NB4 (cell line): ENCODE results near the gene ENG.
"Not testable (repeated sequence)": the region's sequence is repeated elsewhere in the genome, so short reads cannot be mapped to it uniquely, and the experiment has no call there.

ENCODE experiments used
- DNase-seq: peaks from one replicate; pipeline ENCODE4 v3.0.0; 2010; ENCODE audit warnings: low read depth
- H3K4me3 ChIP-seq: one replicate; pipeline ENCODE4 v1.5.1; 2011; ENCODE audit warnings: mild to moderate bottlenecking, low read depth, low read length, moderate library complexity
- CTCF ChIP-seq: IDR thresholded peaks from one replicate; pipeline ENCODE4 v1.5.1; 2012; ENCODE audit warnings: low read depth, low read length
- MAX ChIP-seq: IDR thresholded peaks from 2 replicates; pipeline ENCODE4 v1.6.1; 2011; ENCODE audit warnings: low read depth, low read length
- MYC ChIP-seq: IDR thresholded peaks from 2 replicates; pipeline ENCODE4 v1.6.1; 2011; ENCODE audit warnings: low read depth, low read length
- POLR2A ChIP-seq: IDR thresholded peaks from 2 replicates; pipeline ENCODE4 v1.6.1; 2011; ENCODE audit warnings: mild to moderate bottlenecking; ENCODE audit not compliant: insufficient read length; ENCODE audit errors: extremely low read depth

Gene ENG

GRCh38 chr9:127785933-127786772 lies 68.3 kb downstream of the ENG start, which contains the start of gene CDK9:
Gene CDK9 (plus strand): TSS chr9:127786034. CDS start chr9:127786149, 115 bp downstream.
- peak; percentile 91 for DNase-seq
- H3K4me3 ChIP-seq: peak within 1 kb of the TSS; percentile 86
- TF ChIP-seq MYC (peak; percentile 40; the same call in 1 of the 2 replicates), MAX (no peak), CTCF (no peak), POLR2A (peak; percentile 61)

GRCh38 chr9:127785023-127785932 lies 69.2 kb downstream of the ENG start:
- peak; percentile 52 for TF ChIP-seq CTCF
- TF ChIP-seq MYC: no peak
- H3K4me3 ChIP-seq: peak overlapping the region; percentile 55
- peak; percentile 91 for DNase-seq

GRCh38 chr9:127783111-127784008 lies 71.1 kb downstream of the ENG start:
- peak; percentile 98 for DNase-seq
- TF ChIP-seq MAX (peak; percentile 20; the same call in 1 of the 2 replicates), POLR2A (no peak)
- H3K4me3 ChIP-seq: peak overlapping the region; percentile 36

GRCh38 chr9:127781806-127782205 lies 72.7 kb downstream of the ENG start:
- H3K4me3 ChIP-seq: no peak overlapping the region
- peak; percentile 48 for DNase-seq
- TF ChIP-seq MYC: no peak
- no peak for TF ChIP-seq CTCF
- no peak for TF ChIP-seq MAX
- no peak for TF ChIP-seq POLR2A

GRCh38 chr9:127780909-127781308 lies 73.5 kb downstream of the ENG start:
- not testable (repeated sequence) for H3K4me3 ChIP-seq
- DNase-seq: peak; percentile 75

- H3K4me3 ChIP-seq: no peak overlapping the region
- no peak for TF ChIP-seq MAX
- no peak for TF ChIP-seq POLR2A
- no peak for TF ChIP-seq CTCF
- no peak for TF ChIP-seq MYC
- DNase-seq: peak; percentile 32
Measured at GRCh38 chr9:127780126-127780885, 74.2 kb downstream of the ENG start.
